Lower lobe of right lung (tissue), 2 donors: Measurements from ENCODE around the gene CTAGE9. TPM values are rescaled to one million over a fixed set of nuclear protein-coding genes. Genes with fewer than 3 reads are reported as not detected.
"Not testable (repeated sequence)": the region's sequence is repeated elsewhere in the genome, so short reads cannot be mapped to it uniquely, and the experiment has no call there.

Source experiments
- ATAC-seq, 2 donors: fragments of 200-7000 bp; cut with Tn5 transposase; one replicate each; pipeline ENCODE4 v1.9.1; 2020 to 2022; ENCODE audit warnings: mild to moderate bottlenecking in 2 of 2, moderate library complexity in 2 of 2
- DNase-seq: peaks from one replicate; pipeline ENCODE4 v3.0.0-alpha.2; 2020
- H3K27ac ChIP-seq: fragments of 200-600 bp; one replicate; pipeline ENCODE4 v1.8.0; 2022
- H3K27me3 ChIP-seq: fragments of 200-600 bp; one replicate; pipeline ENCODE4 v1.8.0; 2022; ENCODE audit warnings: low read depth
- H3K36me3 ChIP-seq: fragments of 200-600 bp; one replicate; pipeline ENCODE4 v1.8.0; 2022; ENCODE audit warnings: mild to moderate bottlenecking
- H3K4me1 ChIP-seq: fragments of 200-600 bp; one replicate; pipeline ENCODE4 v1.8.0; 2022
- H3K4me3 ChIP-seq: fragments of 200-600 bp; one replicate; pipeline ENCODE4 v1.8.0; 2022; ENCODE audit warnings: mild to moderate bottlenecking
- H3K9me3 ChIP-seq: fragments of 200-600 bp; one replicate; pipeline ENCODE4 v1.8.0; 2022
- CTCF ChIP-seq: fragments of 200-600 bp; IDR thresholded peaks from one replicate; pipeline ENCODE4 v1.8.0; 2022; ENCODE audit warnings: antibody characterized with exemption, mild to moderate bottlenecking
- intact Hi-C: fragments of 100-400 bp; cut with DNase I; formaldehyde crosslinking; loops from one replicate; pipeline ENCODE4 v1.11.0; 2022
- long read RNA-seq: library from polyadenylated mRNA; unstranded; transcript quantifications from one replicate; pipeline ENCODE4 v2.0.0, GENCODE V29; 2021
- total RNA-seq: library from RNA; stranded (reverse); fragmentation: NEBNext Ultra II Directional; extraction: Animal tissue kit (Norgen Biotek cat#: 25700); gene quantifications from one replicate; pipeline ENCODE4 v1.2.1, GENCODE V29; 2021
- donor health status: DM: no; HTN: yes; CAD: no; lungs with severe emphysema.

CTAGE9 gene, protein sequence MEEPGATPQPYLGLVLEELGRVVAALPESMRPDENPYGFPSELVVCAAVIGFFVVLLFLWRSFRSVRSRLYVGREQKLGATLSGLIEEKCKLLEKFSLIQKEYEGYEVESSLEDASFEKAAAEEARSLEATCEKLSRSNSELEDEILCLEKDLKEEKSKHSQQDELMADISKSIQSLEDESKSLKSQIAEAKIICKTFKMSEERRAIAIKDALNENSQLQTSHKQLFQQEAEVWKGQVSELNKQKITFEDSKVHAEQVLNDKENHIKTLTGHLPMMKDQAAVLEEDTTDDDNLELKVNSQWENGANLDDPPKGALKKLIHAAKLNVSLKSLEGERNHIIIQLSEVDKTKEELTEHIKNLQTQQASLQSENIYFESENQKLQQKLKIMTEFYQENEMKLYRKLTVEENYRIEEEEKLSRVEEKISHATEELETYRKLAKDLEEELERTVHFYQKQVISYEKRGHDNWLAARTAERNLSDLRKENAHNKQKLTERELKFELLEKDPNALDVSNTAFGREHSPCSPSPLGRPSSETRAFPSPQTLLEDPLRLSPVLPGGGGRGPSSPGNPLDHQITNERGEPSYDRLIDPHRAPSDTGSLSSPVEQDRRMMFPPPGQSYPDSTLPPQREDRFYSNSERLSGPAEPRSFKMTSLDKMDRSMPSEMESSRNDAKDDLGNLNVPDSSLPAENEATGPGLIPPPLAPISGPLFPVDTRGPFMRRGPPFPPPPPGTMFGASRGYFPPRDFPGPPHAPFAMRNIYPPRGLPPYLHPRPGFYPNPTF
- total RNA-seq = not detected
- long read RNA-seq = 0 reads

- H3K4me1 ChIP-seq, intact Hi-C loops, DNase-seq, H3K36me3 ChIP-seq, H3K27me3 ChIP-seq, H3K27ac ChIP-seq, ATAC-seq, H3K9me3 ChIP-seq, H3K4me3 ChIP-seq: not testable (repeated sequence)
Measured at GRCh38 chr6:131710917-131711316, at the start of gene CTAGE9. CTAGE9 (minus strand) TSS chr6:131711017; CDS start chr6:131711017, 0 bp downstream.

- DNase-seq (no peak), ATAC-seq (no peak)
- no peaks in the 10 kb centered on the region for H3K36me3 ChIP-seq
- no peak overlapping the region for H3K4me3 ChIP-seq
- H3K9me3 ChIP-seq = no peaks in the 10 kb centered on the region
- H3K27me3 ChIP-seq = no peaks in the 10 kb centered on the region
- no peaks in the 10 kb centered on the region for H3K4me1 ChIP-seq
- intact Hi-C loops = no loop called here
- TF ChIP-seq CTCF = no peak
- no peak overlapping the region for H3K27ac ChIP-seq
Measured at GRCh38 chr6:131758920-131759319, 48.1 kb upstream of the CTAGE9 start.

DNA sequence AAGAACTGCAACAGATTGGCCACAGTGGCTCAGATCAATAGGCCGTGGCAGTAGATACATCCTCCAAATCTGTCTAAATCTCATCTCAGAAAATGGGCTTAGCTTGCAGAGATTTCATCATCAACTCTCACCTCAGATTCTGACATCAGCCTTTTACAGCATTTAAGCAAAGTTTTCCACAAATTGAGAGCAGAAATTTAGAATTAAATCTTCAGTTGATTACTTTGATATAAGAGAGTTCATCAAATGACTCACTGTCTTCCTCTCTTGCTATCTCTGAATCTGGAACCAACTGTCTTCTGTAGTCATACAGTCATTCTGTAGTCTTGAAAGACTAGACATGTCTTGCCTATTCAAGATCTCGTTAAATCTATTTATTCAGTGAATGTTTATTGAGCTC, 45.2 kb upstream of the CTAGE9 start:
- H3K27me3 ChIP-seq = no peaks in the 10 kb centered on the region
- no peak overlapping the region for H3K4me3 ChIP-seq
- no peaks in the 10 kb centered on the region for H3K36me3 ChIP-seq
- DNase-seq = no peak
- no peaks in the 10 kb centered on the region for H3K4me1 ChIP-seq
- no peak overlapping the region for H3K27ac ChIP-seq
- no peak for TF ChIP-seq CTCF
- no peaks in the 10 kb centered on the region for H3K9me3 ChIP-seq
- intact Hi-C loops = no loop called here
- ATAC-seq = no peak

GRCh38 chr6:131755597-131755996, 44.8 kb upstream of the CTAGE9 start:
- Histone ChIP-seq H3K9me3 (no peaks in the 10 kb centered on the region), H3K27ac (no peak overlapping the region), H3K27me3 (no peaks in the 10 kb centered on the region), H3K36me3 (no peaks in the 10 kb centered on the region), H3K4me3 (no peak overlapping the region), H3K4me1 (no peaks in the 10 kb centered on the region)
- TF ChIP-seq CTCF = no peak
- intact Hi-C loops = no loop called here
- ATAC-seq (no peak), DNase-seq (no peak)

DNA sequence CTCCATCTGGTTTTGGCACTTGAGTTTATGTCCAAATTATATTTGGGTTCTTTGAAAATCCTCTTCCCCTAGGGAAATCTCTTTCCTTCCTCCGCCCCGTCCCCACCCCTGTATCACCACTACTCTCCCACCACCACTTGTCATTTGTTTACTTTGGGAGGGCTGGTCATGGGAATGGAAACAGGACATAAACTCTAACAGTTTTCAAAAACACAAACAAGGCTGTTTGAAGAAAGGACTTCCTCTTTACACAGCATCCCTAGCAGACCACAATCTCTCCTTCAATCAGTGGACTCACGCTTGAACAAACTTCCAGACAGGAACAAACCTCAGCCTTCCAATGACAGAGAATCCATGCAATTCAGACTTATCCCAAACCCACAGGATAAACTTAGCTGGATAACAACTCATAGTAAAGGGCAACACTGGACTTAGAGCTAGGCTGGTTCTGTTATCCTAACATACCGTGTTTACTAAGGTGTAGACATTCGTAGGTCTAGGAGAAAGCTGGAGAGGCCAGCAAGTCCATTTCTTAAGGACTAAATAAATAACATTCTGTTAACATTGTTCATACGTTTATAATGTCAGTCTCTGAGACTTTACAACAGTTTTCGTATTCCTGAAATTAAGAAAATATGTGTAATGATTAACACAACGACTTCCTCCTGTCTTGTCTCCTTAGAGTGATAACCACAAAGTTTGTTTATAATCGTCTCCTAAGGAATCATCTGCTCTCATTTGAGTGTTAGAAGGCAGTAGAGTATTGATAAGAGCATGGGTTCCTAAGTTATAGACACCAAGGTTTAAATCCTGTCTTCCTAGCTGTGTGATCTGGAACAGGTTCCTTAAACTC, 44.1 kb upstream of the CTAGE9 start:
- H3K27ac ChIP-seq = no peak overlapping the region
- H3K27me3 ChIP-seq = no peaks in the 10 kb centered on the region
- H3K9me3 ChIP-seq = no peaks in the 10 kb centered on the region
- no peak for DNase-seq
- ATAC-seq = no peak
- H3K36me3 ChIP-seq = no peaks in the 10 kb centered on the region
- no peaks in the 10 kb centered on the region for H3K4me1 ChIP-seq
- no peak overlapping the region for H3K4me3 ChIP-seq
- no peak for TF ChIP-seq CTCF
- intact Hi-C loops = no loop called here
